HEK293 (cell line): ENCODE data around the gene ADAR.

Experiments used
- ATF2 ChIP-seq: fragments of 450-650 bp; formaldehyde crosslinking; IDR thresholded peaks from 2 replicates; pipeline ENCODE4 v1.5.1; 2016; ENCODE audit warnings: missing biosample characterization, missing genetic modification characterization, low read depth
- BCL11A ChIP-seq: fragments of 450-650 bp; formaldehyde crosslinking; IDR thresholded peaks from 2 replicates; pipeline ENCODE4 v1.5.1; 2016; ENCODE audit warnings: low read depth, missing biosample characterization, missing genetic modification characterization
- GLIS1 ChIP-seq: fragments of 450-650 bp; formaldehyde crosslinking; IDR thresholded peaks from 2 replicates; pipeline ENCODE4 v1.5.1; 2016; ENCODE audit warnings: missing biosample characterization, missing genetic modification characterization
- HIC1 ChIP-seq: fragments of 450-650 bp; formaldehyde crosslinking; IDR thresholded peaks from 2 replicates; pipeline ENCODE4 v1.5.1; 2016; ENCODE audit warnings: missing biosample characterization, missing genetic modification characterization
- HOXC10 ChIP-seq: sonication (generic); formaldehyde crosslinking; IDR thresholded peaks from 2 replicates; pipeline ENCODE4 v1.8.1; 2023; ENCODE audit warnings: mild to moderate bottlenecking, missing genetic modification reagents
- INSM2 ChIP-seq: fragments of 450-650 bp; formaldehyde crosslinking; IDR thresholded peaks from 2 replicates; pipeline ENCODE4 v1.5.1; 2016; ENCODE audit warnings: missing biosample characterization, missing genetic modification characterization
- PRDM1 ChIP-seq: fragments of 450-650 bp; formaldehyde crosslinking; IDR thresholded peaks from 2 replicates; pipeline ENCODE4; 2016; ENCODE audit warnings: missing biosample characterization, missing genetic modification characterization
- TCF7L2 ChIP-seq: IDR thresholded peaks from 2 replicates; pipeline ENCODE4 v1.6.1; 2011; ENCODE audit warnings: low read depth, mild to moderate bottlenecking, inconsistent platforms, low read length, moderate library complexity, borderline replicate concordance
- ZBTB21 ChIP-seq: fragments of 450-650 bp; formaldehyde crosslinking; IDR thresholded peaks from 2 replicates; pipeline ENCODE4 v1.5.1; 2017; ENCODE audit warnings: missing biosample characterization, missing genetic modification characterization
- ZBTB26 ChIP-seq: fragments of 450-650 bp; formaldehyde crosslinking; optimal IDR thresholded peaks from 2 replicates; pipeline ENCODE3; 2016; ENCODE audit warnings: missing biosample characterization, mild to moderate bottlenecking, missing genetic modification characterization
- ZBTB7A ChIP-seq: fragments of 450-650 bp; formaldehyde crosslinking; IDR thresholded peaks from 2 replicates; pipeline ENCODE4 v1.5.1; 2016; ENCODE audit warnings: low read depth, missing biosample characterization, missing genetic modification characterization
- ZNF146 ChIP-seq: fragments of 450-650 bp; formaldehyde crosslinking; IDR thresholded peaks from 2 replicates; pipeline ENCODE4 v1.5.1; 2016; ENCODE audit warnings: missing biosample characterization, missing genetic modification characterization
- ZNF148 ChIP-seq: fragments of 450-650 bp; formaldehyde crosslinking; IDR thresholded peaks from 2 replicates; pipeline ENCODE4 v1.5.0; 2017; ENCODE audit warnings: missing biosample characterization, missing genetic modification characterization, borderline replicate concordance
- ZNF157 ChIP-seq: fragments of 450-650 bp; formaldehyde crosslinking; IDR thresholded peaks from 2 replicates; pipeline ENCODE4 v1.5.1; 2016; ENCODE audit warnings: missing biosample characterization, missing genetic modification characterization
- ZNF19 ChIP-seq: fragments of 450-650 bp; formaldehyde crosslinking; IDR thresholded peaks from 2 replicates; pipeline ENCODE4; 2016; ENCODE audit warnings: missing biosample characterization, missing genetic modification characterization, low read depth
- ZNF211 ChIP-seq: fragments of 450-650 bp; formaldehyde crosslinking; IDR thresholded peaks from 2 replicates; pipeline ENCODE4 v1.5.1; 2016; ENCODE audit warnings: low read depth, missing biosample characterization, missing genetic modification characterization
- ZNF311 ChIP-seq: fragments of 450-650 bp; formaldehyde crosslinking; IDR thresholded peaks from 2 replicates; pipeline ENCODE4 v1.5.1; 2017; ENCODE audit warnings: missing biosample characterization, missing genetic modification characterization, borderline replicate concordance
- ZNF549 ChIP-seq: fragments of 450-650 bp; IDR thresholded peaks from 2 replicates; pipeline ENCODE4 v1.5.1; 2018; ENCODE audit warnings: missing biosample characterization, missing genetic modification characterization, mild to moderate bottlenecking, inconsistent platforms, moderate library complexity
- ZNF580 ChIP-seq: fragments of 450-650 bp; formaldehyde crosslinking; IDR thresholded peaks from 2 replicates; pipeline ENCODE4 v1.5.1; 2016; ENCODE audit warnings: missing biosample characterization, missing genetic modification characterization
- ZNF585B ChIP-seq: fragments of 450-650 bp; formaldehyde crosslinking; IDR thresholded peaks from 2 replicates; pipeline ENCODE4 v1.5.1; 2016; ENCODE audit warnings: missing biosample characterization, missing genetic modification characterization
- ZNF596 ChIP-seq: fragments of 450-650 bp; IDR thresholded peaks from 2 replicates; pipeline ENCODE4 v1.5.0; 2018; ENCODE audit warnings: missing biosample characterization, mild to moderate bottlenecking, missing genetic modification characterization, moderate library complexity
- ZNF624 ChIP-seq: fragments of 450-650 bp; formaldehyde crosslinking; IDR thresholded peaks from 2 replicates; pipeline ENCODE4 v1.5.1; 2017; ENCODE audit warnings: missing biosample characterization, missing genetic modification characterization
- ZNF639 ChIP-seq: fragments of 450-650 bp; formaldehyde crosslinking; IDR thresholded peaks from 2 replicates; pipeline ENCODE4 v1.5.1; 2016; ENCODE audit warnings: missing biosample characterization, missing genetic modification characterization
- ZNF658 ChIP-seq: fragments of 450-650 bp; formaldehyde crosslinking; IDR thresholded peaks from 2 replicates; pipeline ENCODE4; 2016; ENCODE audit warnings: missing biosample characterization, missing genetic modification characterization
- ZNF792 ChIP-seq: fragments of 450-650 bp; formaldehyde crosslinking; IDR thresholded peaks from 2 replicates; pipeline ENCODE4 v1.5.1; 2016; ENCODE audit warnings: missing biosample characterization, missing genetic modification characterization
- ZNF843 ChIP-seq: fragments of 450-650 bp; formaldehyde crosslinking; IDR thresholded peaks from 2 replicates; pipeline ENCODE4 v1.5.1; 2016; ENCODE audit warnings: missing biosample characterization, missing genetic modification characterization
- ZSCAN18 ChIP-seq: fragments of 450-650 bp; formaldehyde crosslinking; IDR thresholded peaks from 2 replicates; pipeline ENCODE4 v1.5.1; 2016; ENCODE audit warnings: missing biosample characterization, missing genetic modification characterization

ADAR gene

GRCh38 chr1:154607609-154608396, at the start of gene ADAR (continued):
- TF ChIP-seq ZNF148 (no peak), ZNF639 (no peak), ZNF596 (tag by site-specific recombination) (no peak), ZSCAN18 (no peak), ZNF146 (tag by site-specific recombination) (no peak; the same call in 1 of the 2 replicates), HIC1 (tag by site-specific recombination) (peak; percentile 36; the same call in 1 of the 2 replicates), ZBTB7A (tag by site-specific recombination) (no peak), TCF7L2 (no peak), PRDM1 (tag by site-specific recombination) (peak; percentile 37; the same call in 1 of the 2 replicates), GLIS1 (tag by site-specific recombination) (no peak), HOXC10 (CRISPR knock-in tag) (no peak), INSM2 (tag by site-specific recombination) (no peak), ZNF843 (no peak), ZNF624 (tag by site-specific recombination) (no peak), ZNF580 (peak; percentile 19), ZNF211 (tag by site-specific recombination) (no peak), ZNF792 (tag by site-specific recombination) (no peak), ZNF157 (no peak), BCL11A (no peak), ZBTB21 (no peak), ATF2 (tag by site-specific recombination) (no peak), ZNF658 (no peak), ZBTB26 (tag by site-specific recombination) (peak; percentile 68), ZNF549 (tag by site-specific recombination) (no peak), ZNF311 (tag by site-specific recombination) (no peak), ZNF19 (no peak), ZNF585B (tag by site-specific recombination) (no peak)
